Loucy (cell line): ENCODE data around the gene CREBRF.

ENCODE experiments used
- CTCF ChIP-seq: fragments of 200-600 bp; sonication (generic); conservative IDR thresholded peaks from 2 replicates; pipeline ENCODE4 v1.5.1; 2014; ENCODE audit warnings: mild to moderate bottlenecking, antibody characterized with exemption, low read length
- EZH2phosphoT487 ChIP-seq: fragments of 200-600 bp; IDR thresholded peaks from 2 replicates; pipeline ENCODE4 v1.6.1; 2018; ENCODE audit warnings: antibody characterized with exemption, mild to moderate bottlenecking, moderate library complexity, borderline replicate concordance

DNA sequence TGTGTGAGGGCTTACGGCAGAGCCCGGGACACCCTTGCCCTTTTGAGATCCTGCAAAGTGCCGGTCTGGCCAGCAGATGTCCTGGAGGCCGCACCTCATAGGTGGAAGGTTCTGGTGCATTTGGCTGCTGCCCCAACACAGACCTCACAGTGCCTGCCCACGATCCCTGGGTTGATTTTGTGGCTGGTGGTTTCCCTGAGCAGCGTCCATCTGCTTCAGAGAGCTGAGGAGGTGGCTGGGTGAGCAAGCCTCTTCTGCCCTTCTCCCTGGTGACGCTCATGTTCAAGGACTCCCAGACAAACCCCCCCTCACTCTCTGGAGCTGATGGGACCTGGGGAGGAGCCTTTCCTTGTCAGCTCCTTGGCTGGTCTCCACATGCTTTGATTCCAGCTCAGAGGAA lies 107.1 kb downstream of the CREBRF start:
- TF ChIP-seq CTCF = no peak
- no peak for TF ChIP-seq EZH2phosphoT487
